Stimulated activated CD4-positive, alpha-beta T cell treated with anti-CD3 and anti-CD28 coated beads, Interleukin-15, amount 100 ng/mL, for 1 hour (primary cell): Measurements from ENCODE around the gene FOXR1.
"Not testable (repeated sequence)": the region's sequence is repeated elsewhere in the genome, so short reads cannot be mapped to it uniquely, and the experiment has no call there.

Source experiments
- DNase-seq, 2 donors: peaks; one replicate each; pipeline ENCODE4 v3.0.0-alpha.2; 2020; ENCODE audit warnings: low read depth in 1 of 2, low spot score in 1 of 2

FOXR1 gene

GRCh38 chr11:118939953-118940598, 31.5 kb upstream of the FOXR1 start:
- DNase-seq = peak in 1 of 2 donors; percentile 46

GRCh38 chr11:118947091-118947490, 24.5 kb upstream of the FOXR1 start:
- DNase-seq = no peak

GRCh38 chr11:118948000-118948399, 23.6 kb upstream of the FOXR1 start:
- DNase-seq = no peak

GRCh38 chr11:118953265-118953664, 18.3 kb upstream of the FOXR1 start:
- DNase-seq = no peak

GRCh38 chr11:118953976-118954375, 17.6 kb upstream of the FOXR1 start:
- DNase-seq = not testable (repeated sequence)

- peak; percentile 76 to 84 for DNase-seq
Measured at GRCh38 chr11:118956094-118956846, 15.3 kb upstream of the FOXR1 start, which contains the start of gene UPK2. UPK2 (plus strand) TSS chr11:118956298; CDS start chr11:118956351, 53 bp downstream.

- DNase-seq = no peak
Measured at GRCh38 chr11:118956847-118957469, 14.6 kb upstream of the FOXR1 start.

- no peak for DNase-seq
Measured at GRCh38 chr11:118957549-118957948, 14.0 kb upstream of the FOXR1 start.

- DNase-seq = no peak
Measured at GRCh38 chr11:118957968-118958367, 13.6 kb upstream of the FOXR1 start.

GRCh38 chr11:118958577-118958976, 13.0 kb upstream of the FOXR1 start:
- DNase-seq = no peak

- DNase-seq = no peak
Measured at GRCh38 chr11:118961189-118961588, 10.4 kb upstream of the FOXR1 start.

GRCh38 chr11:118961591-118961990, 10.0 kb upstream of the FOXR1 start:
- DNase-seq = no peak

GRCh38 chr11:118969508-118969907, 2.1 kb upstream of the FOXR1 start:
- DNase-seq = not testable (repeated sequence)

- DNase-seq = no peak
Measured at GRCh38 chr11:118973985-118974384, 2.4 kb downstream of the FOXR1 start.

GRCh38 chr11:118975771-118976709, 4.5 kb downstream of the FOXR1 start:
- no peak for DNase-seq

- no peak for DNase-seq
Measured at GRCh38 chr11:118979434-118979833, 7.9 kb downstream of the FOXR1 start.

GRCh38 chr11:118980191-118980881, 8.8 kb downstream of the FOXR1 start:
- no peak for DNase-seq

- not testable (repeated sequence) for DNase-seq
Measured at GRCh38 chr11:118984337-118984736, 12.8 kb downstream of the FOXR1 start.

GRCh38 chr11:118984825-118985224, 13.3 kb downstream of the FOXR1 start:
- DNase-seq = no peak

- DNase-seq = no peak
Measured at GRCh38 chr11:118988280-118988679, 16.7 kb downstream of the FOXR1 start.
